ENCODE results near the gene CSNK2A1.

CSNK2A1 gene

DNA sequence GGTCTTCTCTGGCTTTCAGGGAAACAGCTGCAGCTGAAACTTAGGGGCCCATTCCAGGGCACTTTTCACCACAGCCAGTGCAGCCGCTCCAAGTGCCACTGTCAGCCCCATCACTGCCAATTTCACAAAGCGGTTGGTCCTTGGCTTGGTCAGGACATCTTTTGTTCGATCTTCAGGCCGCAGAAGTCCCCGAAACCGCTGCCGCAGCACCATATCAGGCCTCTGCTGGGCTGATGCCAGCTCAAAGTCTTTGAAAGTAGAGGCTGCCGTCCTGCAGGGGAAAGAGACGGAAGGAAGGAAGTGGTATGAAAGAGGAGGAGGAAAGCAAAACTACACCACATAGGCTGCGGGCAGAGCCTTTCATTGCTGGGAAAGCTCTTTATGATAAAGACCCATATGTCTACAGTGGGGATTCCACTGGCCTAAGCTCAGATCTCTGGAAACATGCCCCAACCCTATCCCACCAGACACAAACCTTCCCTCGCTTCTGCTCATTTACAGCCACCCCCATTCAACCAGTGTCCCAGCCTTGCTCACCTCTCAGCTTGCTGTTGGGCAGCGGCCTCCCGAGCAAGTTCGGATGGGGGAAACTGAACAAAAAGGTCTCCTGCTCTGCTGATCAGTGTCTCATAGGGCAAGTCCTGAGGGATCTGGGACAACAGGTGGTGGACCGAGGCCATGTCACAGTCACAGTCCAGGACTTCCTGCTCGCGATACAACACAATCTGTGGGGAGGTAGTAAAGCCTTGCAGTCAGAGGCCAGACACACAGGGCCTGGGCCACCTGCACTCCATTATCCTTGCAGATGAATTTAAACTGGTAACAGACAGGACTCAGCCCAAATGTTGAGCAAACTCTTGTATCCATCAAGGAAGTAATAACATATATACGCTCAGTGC lies 104.8 kb downstream of the CSNK2A1 start:
- peak; percentile 86 for TF ChIP-seq SPI1 (IDR thresholded peaks at IDR 0.05; ENCODE audit: borderline replicate concordance, low read depth)
- TF ChIP-seq CTCF (IDR thresholded peaks at IDR 0.05; ENCODE audit: insufficient read depth, low read length) = no peak
- TF ChIP-seq GABPA (IDR thresholded peaks at IDR 0.05; ENCODE audit: low read depth) = peak; percentile 21; the same call in 1 of the 2 replicates
- no peak for TF ChIP-seq REST (IDR thresholded peaks at IDR 0.05; ENCODE audit: insufficient replicate concordance, low read depth)
- peak; percentile 60 for TF ChIP-seq POLR2AphosphoS5 (IDR thresholded peaks at IDR 0.05; ENCODE audit: low read depth)
- no peak overlapping the region for H3K4me3 ChIP-seq (replicated peaks; ENCODE audit: insufficient read depth, low read length)
- H3K27me3 ChIP-seq (ENCODE audit: insufficient read depth, poor library complexity, severe bottlenecking) = no peaks in the 10 kb centered on the region
- peak; percentile 38 to 80 for DNase-seq (ENCODE audit: low read depth in 1 of 2, low spot score in 1 of 2)
- H3K27ac ChIP-seq (replicated peaks) = peak overlapping the region; percentile 52

- TF ChIP-seq GABPA (IDR thresholded peaks at IDR 0.05; ENCODE audit: low read depth) (no peak), SPI1 (IDR thresholded peaks at IDR 0.05; ENCODE audit: borderline replicate concordance, low read depth) (peak; percentile 42; the same call in 1 of the 2 replicates)
- H3K4me3 ChIP-seq (replicated peaks; ENCODE audit: insufficient read depth, low read length) = no peak overlapping the region
- peak overlapping the region; percentile 52 for H3K27ac ChIP-seq (replicated peaks)
- DNase-seq (ENCODE audit: low read depth in 1 of 2, low spot score in 1 of 2) = peak in 1 of 2 experiments; percentile 63
- no peaks in the 10 kb centered on the region for H3K27me3 ChIP-seq (ENCODE audit: insufficient read depth, poor library complexity, severe bottlenecking)
Observed at GRCh38 chr20:437787-438486, 105.7 kb downstream of the CSNK2A1 start.

- TF ChIP-seq SPI1 (IDR thresholded peaks at IDR 0.05; ENCODE audit: borderline replicate concordance, low read depth) (no peak), POLR2AphosphoS5 (IDR thresholded peaks at IDR 0.05; ENCODE audit: low read depth) (no peak), CTCF (IDR thresholded peaks at IDR 0.05; ENCODE audit: insufficient read depth, low read length) (no peak), GABPA (IDR thresholded peaks at IDR 0.05; ENCODE audit: low read depth) (no peak), REST (IDR thresholded peaks at IDR 0.05; ENCODE audit: insufficient replicate concordance, low read depth) (no peak)
- Histone ChIP-seq H3K27me3 (ENCODE audit: insufficient read depth, poor library complexity, severe bottlenecking) (no peaks in the 10 kb centered on the region), H3K27ac (replicated peaks) (no peak overlapping the region), H3K4me3 (replicated peaks; ENCODE audit: insufficient read depth, low read length) (no peak overlapping the region)
- DNase-seq (ENCODE audit: low read depth in 1 of 2, low spot score in 1 of 2) = no peak
Observed at GRCh38 chr20:436476-436875, 107.1 kb downstream of the CSNK2A1 start.

DNA sequence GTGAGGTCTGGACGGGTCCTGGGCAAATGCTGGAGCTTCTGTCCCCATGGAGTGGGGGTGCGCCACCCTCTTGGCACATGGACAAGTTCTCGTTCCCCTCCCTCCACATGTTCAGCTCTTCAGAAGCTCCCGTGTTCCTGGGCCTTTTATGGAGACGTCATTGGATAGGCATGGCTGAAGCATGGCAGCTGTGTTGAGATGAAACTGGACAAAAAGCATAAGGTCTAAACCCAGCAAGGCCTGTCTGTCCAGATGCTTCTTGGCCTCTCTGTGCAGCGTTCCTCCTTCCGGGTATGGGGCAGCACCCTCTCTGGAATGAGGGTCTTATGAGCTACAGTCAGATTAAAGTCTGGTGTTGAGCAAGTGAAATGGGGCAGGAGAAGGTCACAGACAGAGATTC lies 108.0 kb downstream of the CSNK2A1 start:
- H3K4me3 ChIP-seq (replicated peaks; ENCODE audit: insufficient read depth, low read length) = no peak overlapping the region
- no peak overlapping the region for H3K27ac ChIP-seq (replicated peaks)
- TF ChIP-seq REST (IDR thresholded peaks at IDR 0.05; ENCODE audit: insufficient replicate concordance, low read depth) (no peak), SPI1 (IDR thresholded peaks at IDR 0.05; ENCODE audit: borderline replicate concordance, low read depth) (no peak), GABPA (IDR thresholded peaks at IDR 0.05; ENCODE audit: low read depth) (no peak), CTCF (IDR thresholded peaks at IDR 0.05; ENCODE audit: insufficient read depth, low read length) (no peak), POLR2AphosphoS5 (IDR thresholded peaks at IDR 0.05; ENCODE audit: low read depth) (no peak)
- no peaks in the 10 kb centered on the region for H3K27me3 ChIP-seq (ENCODE audit: insufficient read depth, poor library complexity, severe bottlenecking)
- no peak for DNase-seq (ENCODE audit: low read depth in 1 of 2, low spot score in 1 of 2)
